Measurements from ENCODE around the gene GAS1. TPM values are rescaled to one million over a fixed set of nuclear protein-coding genes. Genes with fewer than 3 reads are reported as not detected.

Gene GAS1
- total and polyA plus RNA-seq, 3 experiments from 2014 or later = 0.42 to 1.2 (median 0.55) TPM

DNA sequence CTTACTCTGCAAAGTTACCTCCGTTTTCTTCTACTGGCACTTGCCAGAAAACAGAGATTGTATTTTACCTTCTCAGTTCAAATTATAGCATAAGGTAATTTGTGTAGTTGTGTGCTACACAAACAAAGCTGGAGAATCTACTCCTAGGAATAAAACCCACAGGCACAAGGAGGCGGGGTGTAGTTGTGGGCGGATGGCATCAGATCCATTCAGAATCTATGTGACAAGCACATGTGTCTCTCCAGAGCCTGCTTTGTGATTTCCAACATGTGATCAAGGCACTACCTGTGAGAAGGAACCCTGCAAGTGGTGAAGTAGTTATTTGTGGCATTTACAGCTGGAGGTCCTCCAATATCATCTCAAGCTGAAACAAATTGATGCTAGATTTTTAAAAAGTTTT lies 39.0 kb downstream of the GAS1 start:
- Mint-ChIP-seq H3K9me3 (peaks cover 0 to 7% (median 2%) of the 10 kb centered on the region in 5 donors), H3K27me3 (peaks cover 22 to 58% of the 10 kb centered on the region in 2 donors), H3K36me3 (peaks cover 0 to 7% (median 0%) of the 10 kb centered on the region in 3 donors), H3K4me3 (no peak overlapping the region), H3K4me1 (peaks cover 0 to 7% (median 2%) of the 10 kb centered on the region in 3 donors), H3K27ac (no peak overlapping the region)
- ChIA-PET CTCF (no interaction called here), POLR2A (no interaction called here)
- Histone ChIP-seq H3K27ac (ENCODE audit: low read depth, low read length) (no peak overlapping the region), H3K9me3 (ENCODE audit: low read length) (no peaks in the 10 kb centered on the region), H3K4me1 (ENCODE audit: insufficient read depth, low read length) (no peaks in the 10 kb centered on the region), H3K27me3 (ENCODE audit: insufficient read depth, low read length, poor library complexity, severe bottlenecking) (peaks cover 5% of the 10 kb centered on the region), H3K4me3 (ENCODE audit: low read length) (no peak overlapping the region), H3K36me3 (ENCODE audit: insufficient read depth, low read length) (no peaks in the 10 kb centered on the region)
- no peak for DNase-seq

DNA sequence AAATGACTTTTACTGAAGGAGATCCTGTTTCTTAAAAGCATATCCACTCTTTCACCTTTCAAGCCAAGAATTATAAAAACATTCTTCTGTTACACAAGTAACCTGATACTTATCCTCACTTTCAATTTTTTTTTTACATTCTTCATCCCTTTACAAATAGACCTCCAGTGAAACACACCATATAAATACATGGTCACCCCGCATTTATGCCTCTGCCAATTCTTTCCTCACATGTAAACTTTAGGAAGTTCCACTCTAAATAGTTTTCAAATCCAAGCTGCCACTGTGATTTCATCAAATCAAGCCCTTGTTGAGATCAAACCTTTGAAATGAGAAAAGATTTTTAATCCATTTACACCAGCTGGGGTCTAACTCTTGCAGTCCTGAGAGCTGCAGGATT lies 40.0 kb downstream of the GAS1 start:
- peaks cover 25 to 67% of the 10 kb centered on the region in 2 donors for H3K27me3 Mint-ChIP-seq

DNA sequence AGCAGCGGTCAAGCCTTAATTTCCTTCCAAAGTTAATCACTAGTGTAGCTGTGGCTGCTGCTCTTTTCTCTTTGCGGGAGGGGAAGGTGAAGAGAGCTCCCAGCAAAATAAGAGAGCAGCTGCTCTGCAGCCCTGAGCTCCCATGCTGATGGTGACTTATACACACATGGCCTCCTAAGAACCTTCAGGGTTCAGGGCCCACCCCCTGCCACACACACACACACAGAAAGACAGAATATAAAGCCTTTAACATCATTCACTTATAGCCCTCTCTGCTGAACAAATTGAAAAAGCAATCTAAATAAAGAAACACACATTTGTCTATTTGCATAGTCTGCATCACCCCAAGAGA lies 43.6 kb downstream of the GAS1 start:
- Mint-ChIP-seq H3K4me1 (peaks cover 4 to 24% (median 4%) of the 10 kb centered on the region in 3 donors), H3K4me3 (no peak overlapping the region), H3K27ac (peak overlapping the region in 1 of 8 donors; percentile 36), H3K9me3 (peaks cover 0 to 4% (median 0%) of the 10 kb centered on the region in 5 donors), H3K27me3 (peaks cover 35 to 68% of the 10 kb centered on the region in 2 donors), H3K36me3 (peaks cover 0 to 7% (median 0%) of the 10 kb centered on the region in 3 donors)
- Histone ChIP-seq H3K9me3 (ENCODE audit: low read length) (no peaks in the 10 kb centered on the region), H3K27me3 (ENCODE audit: insufficient read depth, low read length, poor library complexity, severe bottlenecking) (peaks cover 7% of the 10 kb centered on the region), H3K4me3 (ENCODE audit: low read length) (no peak overlapping the region), H3K4me1 (ENCODE audit: insufficient read depth, low read length) (no peaks in the 10 kb centered on the region), H3K36me3 (ENCODE audit: insufficient read depth, low read length) (no peaks in the 10 kb centered on the region), H3K27ac (ENCODE audit: low read depth, low read length) (no peak overlapping the region)
- ChIA-PET CTCF (no interaction called here), POLR2A (no interaction called here)
- no peak for DNase-seq

More for the DNA sequence above, 40.0 kb downstream of the GAS1 start:
- H3K4me3 ChIP-seq (ENCODE audit: low read length) = no peak overlapping the region
- Mint-ChIP-seq H3K36me3 (peaks cover 0 to 7% (median 0%) of the 10 kb centered on the region in 3 donors), H3K9me3 (peaks cover 0 to 7% (median 2%) of the 10 kb centered on the region in 5 donors), H3K27ac (no peak overlapping the region), H3K4me1 (peaks cover 1 to 15% (median 2%) of the 10 kb centered on the region in 3 donors), H3K4me3 (no peak overlapping the region)
- CTCF ChIA-PET = no interaction called here
- POLR2A ChIA-PET = no interaction called here
- H3K4me1 ChIP-seq (ENCODE audit: insufficient read depth, low read length) = no peaks in the 10 kb centered on the region
- peaks cover 7% of the 10 kb centered on the region for H3K27me3 ChIP-seq (ENCODE audit: insufficient read depth, low read length, poor library complexity, severe bottlenecking)
- H3K9me3 ChIP-seq (ENCODE audit: low read length) = no peaks in the 10 kb centered on the region
- H3K27ac ChIP-seq (ENCODE audit: low read depth, low read length) = no peak overlapping the region
- H3K36me3 ChIP-seq (ENCODE audit: insufficient read depth, low read length) = no peaks in the 10 kb centered on the region
- DNase-seq = no peak

GRCh38 chr9:86902991-86903733 lies 44.1 kb downstream of the GAS1 start:
- H3K4me3 Mint-ChIP-seq = peak overlapping the region in 1 of 7 donors; percentile 19

DNA sequence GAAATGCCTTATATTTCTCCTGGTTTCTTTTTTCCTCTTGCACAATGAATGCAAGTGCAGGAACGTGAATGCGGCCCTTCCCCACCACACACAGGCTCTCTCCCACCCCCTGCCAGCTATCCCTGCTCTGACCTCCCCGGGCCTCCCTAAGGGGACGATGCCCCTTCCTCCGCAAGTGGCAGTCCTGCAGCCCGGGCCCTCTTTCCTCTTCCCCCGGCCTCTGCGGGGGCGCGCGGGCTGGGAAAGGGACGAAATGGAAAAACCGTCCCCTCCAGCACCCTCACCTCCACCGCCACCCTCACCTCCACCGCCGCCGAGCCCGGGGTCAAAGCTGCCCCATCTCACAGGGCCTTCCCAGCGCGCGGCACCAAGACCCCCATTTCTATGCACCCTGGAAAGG lies 44.7 kb downstream of the GAS1 start:
- peaks cover 31 to 70% of the 10 kb centered on the region in 2 donors for H3K27me3 Mint-ChIP-seq
- H3K4me1 ChIP-seq (ENCODE audit: insufficient read depth, low read length) = no peaks in the 10 kb centered on the region

More at GRCh38 chr9:86902991-86903733, 44.1 kb downstream of the GAS1 start:
- ChIA-PET CTCF (no interaction called here), POLR2A (no interaction called here)
- H3K27ac ChIP-seq (ENCODE audit: low read depth, low read length) = no peak overlapping the region
- H3K4me1 Mint-ChIP-seq = peaks cover 4 to 24% (median 4%) of the 10 kb centered on the region in 3 donors
- H3K27me3 Mint-ChIP-seq = peaks cover 31 to 69% of the 10 kb centered on the region in 2 donors
- peaks cover 0 to 7% (median 0%) of the 10 kb centered on the region in 3 donors for H3K36me3 Mint-ChIP-seq
- H3K27me3 ChIP-seq (ENCODE audit: insufficient read depth, low read length, poor library complexity, severe bottlenecking) = peaks cover 7% of the 10 kb centered on the region
- no peak overlapping the region for H3K4me3 ChIP-seq (ENCODE audit: low read length)
- H3K27ac Mint-ChIP-seq = no peak overlapping the region
- H3K9me3 ChIP-seq (ENCODE audit: low read length) = no peaks in the 10 kb centered on the region
- no peaks in the 10 kb centered on the region for H3K4me1 ChIP-seq (ENCODE audit: insufficient read depth, low read length)
- DNase-seq = no peak
- peaks cover 0 to 4% (median 0%) of the 10 kb centered on the region in 5 donors for H3K9me3 Mint-ChIP-seq
- no peaks in the 10 kb centered on the region for H3K36me3 ChIP-seq (ENCODE audit: insufficient read depth, low read length)

GRCh38 chr9:86902176-86902575 lies 45.1 kb downstream of the GAS1 start:
- POLR2A ChIA-PET = no interaction called here

More for the DNA sequence above, 44.7 kb downstream of the GAS1 start:
- no peaks in the 10 kb centered on the region for H3K9me3 ChIP-seq (ENCODE audit: low read length)
- no peak overlapping the region for H3K4me3 ChIP-seq (ENCODE audit: low read length)
- no peak overlapping the region for H3K27ac ChIP-seq (ENCODE audit: low read depth, low read length)
- no peaks in the 10 kb centered on the region for H3K36me3 ChIP-seq (ENCODE audit: insufficient read depth, low read length)
- Mint-ChIP-seq H3K4me3 (peak overlapping the region in 1 of 7 donors; percentile 19), H3K27ac (no peak overlapping the region), H3K9me3 (peaks cover 0 to 4% (median 0%) of the 10 kb centered on the region in 5 donors), H3K4me1 (peaks cover 4 to 24% (median 4%) of the 10 kb centered on the region in 3 donors), H3K36me3 (peaks cover 0 to 7% (median 0%) of the 10 kb centered on the region in 3 donors)
- POLR2A ChIA-PET = no interaction called here
- DNase-seq = no peak
- CTCF ChIA-PET = no interaction called here
- peaks cover 7% of the 10 kb centered on the region for H3K27me3 ChIP-seq (ENCODE audit: insufficient read depth, low read length, poor library complexity, severe bottlenecking)

GRCh38 chr9:86901511-86901910 lies 45.8 kb downstream of the GAS1 start:
- peaks cover 4 to 24% (median 4%) of the 10 kb centered on the region in 3 donors for H3K4me1 Mint-ChIP-seq
- CTCF ChIA-PET = no interaction called here
- H3K4me1 ChIP-seq (ENCODE audit: insufficient read depth, low read length) = no peaks in the 10 kb centered on the region
- H3K27ac Mint-ChIP-seq = no peak overlapping the region
- H3K27me3 ChIP-seq (ENCODE audit: insufficient read depth, low read length, poor library complexity, severe bottlenecking) = peaks cover 7% of the 10 kb centered on the region
- no peak for DNase-seq
- peaks cover 24 to 62% of the 10 kb centered on the region in 2 donors for H3K27me3 Mint-ChIP-seq
- no peaks in the 10 kb centered on the region for H3K9me3 ChIP-seq (ENCODE audit: low read length)
- H3K9me3 Mint-ChIP-seq = no peaks in the 10 kb centered on the region
- H3K4me3 ChIP-seq (ENCODE audit: low read length) = no peak overlapping the region
- no peaks in the 10 kb centered on the region for H3K36me3 ChIP-seq (ENCODE audit: insufficient read depth, low read length)
- H3K36me3 Mint-ChIP-seq = no peaks in the 10 kb centered on the region
- H3K4me3 Mint-ChIP-seq = no peak overlapping the region
- H3K27ac ChIP-seq (ENCODE audit: low read depth, low read length) = no peak overlapping the region
- POLR2A ChIA-PET = no interaction called here

More at GRCh38 chr9:86902176-86902575, 45.1 kb downstream of the GAS1 start:
- Mint-ChIP-seq H3K4me3 (peak overlapping the region in 1 of 7 donors; percentile 19), H3K27ac (no peak overlapping the region), H3K36me3 (peaks cover 0 to 3% (median 0%) of the 10 kb centered on the region in 3 donors), H3K4me1 (peaks cover 4 to 24% (median 4%) of the 10 kb centered on the region in 3 donors), H3K9me3 (peaks cover 0 to 4% (median 0%) of the 10 kb centered on the region in 5 donors), H3K27me3 (peaks cover 29 to 68% of the 10 kb centered on the region in 2 donors)
- Histone ChIP-seq H3K4me1 (ENCODE audit: insufficient read depth, low read length) (no peaks in the 10 kb centered on the region), H3K36me3 (ENCODE audit: insufficient read depth, low read length) (no peaks in the 10 kb centered on the region), H3K27me3 (ENCODE audit: insufficient read depth, low read length, poor library complexity, severe bottlenecking) (peaks cover 7% of the 10 kb centered on the region), H3K4me3 (ENCODE audit: low read length) (no peak overlapping the region), H3K27ac (ENCODE audit: low read depth, low read length) (no peak overlapping the region), H3K9me3 (ENCODE audit: low read length) (no peaks in the 10 kb centered on the region)
- CTCF ChIA-PET = no interaction called here
- no peak for DNase-seq
